DMS79 (cell line): ENCODE results near the gene SETBP1.

ENCODE experiments used
- DNase-seq: peaks from one replicate; lab custom pipeline; 2025; lab: John Stamatoyannopoulos, UW

Gene SETBP1

GRCh38 chr18:44969214-44969795 lies 288.6 kb downstream of the SETBP1 start:
- no peak for DNase-seq

DNA sequence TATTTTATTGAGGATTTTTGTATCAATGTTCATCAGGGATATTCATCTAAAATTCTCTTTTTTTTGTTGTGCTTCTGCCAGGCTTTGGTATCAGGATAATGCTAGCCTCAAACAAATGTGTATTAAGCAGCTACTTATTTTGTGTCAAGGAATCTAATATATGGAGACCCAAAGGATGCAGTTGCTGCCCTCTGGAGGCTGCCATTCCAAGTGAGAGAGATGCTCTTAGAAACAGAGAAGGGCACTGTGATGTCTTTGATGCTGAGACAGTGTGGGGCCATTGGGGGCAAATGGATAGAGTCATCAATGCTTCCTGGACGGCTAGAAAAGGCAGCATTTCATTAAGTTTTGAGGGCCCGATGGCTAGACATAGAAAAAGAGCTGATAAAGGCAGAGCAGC lies 292.6 kb downstream of the SETBP1 start:
- no peak for DNase-seq

GRCh38 chr18:44974174-44974573 lies 293.5 kb downstream of the SETBP1 start:
- no peak for DNase-seq

- DNase-seq = no peak
Observed at GRCh38 chr18:44977856-44978255, 297.2 kb downstream of the SETBP1 start.

GRCh38 chr18:44979748-44980147 lies 299.1 kb downstream of the SETBP1 start:
- no peak for DNase-seq

DNA sequence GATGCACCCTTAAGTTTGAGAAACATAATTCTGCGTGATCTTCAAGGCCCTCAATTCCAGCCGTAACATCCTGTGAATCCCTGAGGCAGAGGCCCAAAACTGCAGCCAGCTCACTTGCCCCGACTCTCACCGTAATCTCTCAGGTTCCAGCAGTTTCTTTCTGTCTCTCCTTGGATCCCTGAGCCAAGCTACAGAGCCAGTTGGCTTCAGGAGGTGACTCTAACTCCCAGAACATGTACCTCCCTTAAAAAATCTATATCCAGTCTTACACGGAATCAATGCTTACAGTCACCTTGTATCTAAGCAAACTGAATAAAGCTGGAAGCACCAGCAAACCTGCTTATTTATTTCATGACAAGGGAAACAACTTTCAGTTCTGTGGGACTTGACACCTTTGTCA lies 300.4 kb downstream of the SETBP1 start:
- no peak for DNase-seq

DNA sequence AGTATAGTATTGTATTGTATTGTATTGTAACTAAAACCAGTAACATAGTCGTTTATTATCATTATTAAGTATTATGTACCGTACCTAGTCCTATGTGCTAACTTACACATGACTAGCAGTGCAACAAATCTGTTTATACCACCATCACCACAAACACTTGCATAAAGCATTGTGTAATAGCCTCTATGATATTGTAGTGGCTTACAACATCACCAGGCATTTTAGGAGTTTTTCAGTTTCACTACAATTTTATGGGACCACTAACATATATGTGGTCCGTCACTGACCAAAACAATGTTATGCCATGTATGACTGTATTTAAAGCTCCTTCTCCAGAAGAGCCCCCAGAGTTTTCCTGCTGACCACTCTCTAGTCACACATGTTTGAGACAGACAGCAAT lies 306.2 kb downstream of the SETBP1 start:
- DNase-seq = no peak

GRCh38 chr18:44987371-44987770 lies 306.7 kb downstream of the SETBP1 start:
- DNase-seq = no peak

DNA sequence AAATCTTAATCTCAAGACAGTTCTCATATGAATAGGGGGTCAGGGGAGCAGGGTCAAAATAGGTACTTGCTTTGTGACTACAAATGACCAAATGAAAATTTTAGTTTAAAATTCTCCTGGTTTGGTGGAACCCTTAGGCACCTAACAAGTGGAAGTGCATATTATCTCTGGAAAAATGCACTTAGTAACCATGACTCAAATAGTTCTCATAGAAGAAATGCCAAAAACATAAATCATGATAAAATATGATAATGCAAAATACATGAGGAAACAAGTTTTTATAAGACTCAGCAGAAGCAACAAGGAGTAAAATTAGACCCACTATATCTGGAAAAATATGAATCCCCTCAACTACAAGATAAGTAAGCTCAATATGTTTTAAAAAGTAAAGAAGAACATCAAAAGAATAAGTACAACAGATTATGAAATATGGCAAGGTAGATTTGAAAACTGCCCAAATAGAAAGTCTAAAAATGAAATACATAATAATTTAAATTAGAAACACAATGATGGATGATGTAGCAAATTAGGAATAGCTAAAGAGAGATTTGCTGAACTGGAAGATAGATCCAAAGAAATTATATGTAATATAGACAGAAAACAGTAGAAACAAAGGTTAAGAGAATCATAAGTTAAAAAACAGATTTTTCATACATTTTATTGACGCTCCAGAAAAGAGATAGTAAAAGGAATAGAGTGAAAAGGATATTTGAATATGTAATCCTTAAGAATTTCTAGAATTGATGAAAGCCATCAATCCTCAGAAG lies 308.3 kb downstream of the SETBP1 start:
- no peak for DNase-seq

DNA sequence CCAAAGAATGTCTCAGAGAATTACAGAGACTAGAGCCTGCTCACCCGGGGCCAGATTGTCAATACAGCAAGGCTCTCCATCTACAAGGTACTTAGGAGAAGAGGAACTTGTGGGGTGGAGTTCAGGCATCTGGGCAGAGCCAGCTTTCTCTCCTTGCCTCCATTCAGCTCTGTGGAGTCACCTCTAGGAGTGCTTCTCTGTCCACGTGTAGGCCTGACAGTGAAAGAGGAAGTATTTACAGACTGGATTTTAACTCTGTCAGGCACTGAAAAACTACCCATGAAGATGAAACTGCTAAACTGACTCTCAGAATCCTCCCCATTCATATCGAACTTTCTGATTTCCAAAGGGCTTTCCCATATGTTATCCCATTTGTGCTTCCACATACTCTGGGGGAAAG lies 315.6 kb downstream of the SETBP1 start:
- DNase-seq = no peak

GRCh38 chr18:44997174-44997573 lies 316.5 kb downstream of the SETBP1 start:
- DNase-seq = no peak

- no peak for DNase-seq
Observed at GRCh38 chr18:44998360-44998759, 317.7 kb downstream of the SETBP1 start.

GRCh38 chr18:45004546-45005080 lies 323.9 kb downstream of the SETBP1 start:
- no peak for DNase-seq

DNA sequence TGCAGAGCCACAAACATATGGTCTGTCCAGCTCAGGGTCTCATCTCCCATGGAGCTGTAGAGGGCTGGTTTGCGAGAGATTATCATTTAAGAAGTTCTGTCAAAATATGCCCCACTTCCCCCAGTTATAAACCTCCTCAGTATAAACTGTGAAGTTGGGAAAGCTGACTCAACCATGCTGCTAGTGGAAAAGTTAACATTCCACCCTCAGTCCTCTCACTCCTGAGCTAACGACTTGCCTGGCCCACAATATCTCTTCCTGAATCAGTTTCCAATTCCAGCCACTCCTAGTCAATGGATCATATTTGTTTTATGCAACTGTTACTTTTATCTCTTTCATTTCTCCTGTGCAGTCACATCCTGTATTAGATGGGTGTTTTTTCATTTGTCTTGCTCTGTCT lies 326.2 kb downstream of the SETBP1 start:
- no peak for DNase-seq

DNA sequence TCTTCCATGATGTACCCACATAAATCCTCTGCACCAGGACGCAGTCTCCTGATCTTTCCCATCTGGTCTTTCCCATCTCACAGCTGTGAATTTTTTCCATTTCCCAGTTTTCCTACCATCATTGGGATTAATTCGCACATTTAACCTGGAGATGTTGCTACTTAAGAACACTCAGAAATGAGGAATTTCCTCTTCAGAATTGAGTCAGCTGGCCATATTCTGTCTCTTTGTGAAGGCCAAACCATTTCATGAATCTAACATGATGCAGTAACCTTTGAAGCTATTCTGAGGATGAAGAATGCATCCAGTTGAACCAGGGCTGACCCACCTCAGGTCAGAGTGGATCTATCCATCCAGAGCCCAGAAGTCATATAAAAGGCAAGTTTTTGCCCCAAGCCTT lies 326.8 kb downstream of the SETBP1 start:
- DNase-seq = no peak

DNA sequence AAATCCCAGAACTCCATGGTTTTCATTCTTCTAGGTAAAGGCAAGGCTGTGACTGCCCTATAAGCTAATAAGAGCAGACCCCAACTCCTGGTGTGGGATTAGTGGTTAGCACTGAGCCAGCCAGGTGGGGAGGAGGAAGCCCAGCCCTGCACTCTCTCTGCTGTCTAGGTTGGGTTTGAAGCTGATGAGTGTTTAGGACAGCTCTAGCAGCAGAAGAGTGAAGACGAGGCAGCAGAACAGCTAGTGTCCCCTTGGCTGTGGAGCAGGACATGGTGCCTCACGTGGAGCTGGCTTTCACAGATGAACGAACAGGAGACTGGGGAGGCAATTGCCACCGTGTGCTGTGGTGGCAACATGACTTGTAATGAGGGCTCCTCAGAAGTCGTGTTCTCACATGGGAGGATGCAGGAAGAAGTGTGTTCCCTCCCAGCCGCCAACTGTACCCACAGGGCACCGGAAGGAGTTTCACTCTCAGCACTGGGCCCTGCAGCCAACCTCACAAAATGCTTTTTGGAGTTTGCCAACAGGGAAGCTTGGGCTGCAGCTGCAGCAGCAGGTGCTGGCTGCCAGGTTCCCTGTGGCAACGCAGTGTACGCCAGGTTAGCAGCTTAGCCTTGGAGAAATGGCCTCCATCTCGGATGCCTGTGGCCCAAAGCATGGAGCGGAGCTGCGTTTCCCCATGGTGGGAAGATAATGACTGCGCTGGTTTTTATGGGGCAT lies 328.2 kb downstream of the SETBP1 start:
- peak; percentile 43 for DNase-seq

- no peak for DNase-seq
Observed at GRCh38 chr18:45009756-45010155, 329.1 kb downstream of the SETBP1 start.

DNA sequence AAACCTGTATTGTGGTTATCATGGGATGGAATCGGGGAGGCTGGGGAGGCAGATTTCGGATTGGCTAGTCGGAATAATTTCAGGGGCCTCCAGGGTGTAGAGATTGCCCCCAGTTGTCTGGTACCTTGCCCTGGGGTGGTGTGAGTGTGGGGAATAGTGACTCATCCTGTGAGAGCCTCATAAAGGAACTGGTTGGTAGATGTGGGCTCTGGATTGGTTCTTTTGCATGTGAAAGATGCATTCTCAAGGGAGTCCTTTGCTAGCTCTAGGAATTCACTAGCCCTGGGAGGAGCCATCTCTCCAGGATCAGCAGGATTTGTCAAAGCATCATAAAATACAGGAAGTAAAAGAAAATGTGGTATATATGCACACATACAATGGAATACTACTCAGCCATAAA lies 331.6 kb downstream of the SETBP1 start:
- no peak for DNase-seq

- DNase-seq = no peak
Observed at GRCh38 chr18:45014047-45014501, 333.4 kb downstream of the SETBP1 start.

- DNase-seq = no peak
Observed at GRCh38 chr18:45015788-45016128, 335.1 kb downstream of the SETBP1 start.

GRCh38 chr18:45019469-45019868 lies 338.8 kb downstream of the SETBP1 start:
- DNase-seq = no peak

- no peak for DNase-seq
Observed at GRCh38 chr18:45023519-45023918, 342.8 kb downstream of the SETBP1 start.
